Tongue (tissue), 2 donors: ENCODE measurements around the gene SMCO3. TPM values are rescaled to one million over a fixed set of nuclear protein-coding genes. Genes with fewer than 3 reads are reported as not detected.

Source experiments
- DNase-seq: peaks from one replicate; pipeline ENCODE4 v3.0.0-alpha.2; 2015
- total RNA-seq: library from RNA; depleted of rRNA; stranded (reverse); fragments of >200 nt; gene quantifications from one replicate; pipeline ENCODE4 v1.2.3, GENCODE V29; 2014

Gene SMCO3
- total RNA-seq, 1 donor from 2014 or later: 0.51 TPM

GRCh38 chr12:14827043-14827442 is 13.1 kb upstream of the SMCO3 start:
- no peak for DNase-seq

DNA sequence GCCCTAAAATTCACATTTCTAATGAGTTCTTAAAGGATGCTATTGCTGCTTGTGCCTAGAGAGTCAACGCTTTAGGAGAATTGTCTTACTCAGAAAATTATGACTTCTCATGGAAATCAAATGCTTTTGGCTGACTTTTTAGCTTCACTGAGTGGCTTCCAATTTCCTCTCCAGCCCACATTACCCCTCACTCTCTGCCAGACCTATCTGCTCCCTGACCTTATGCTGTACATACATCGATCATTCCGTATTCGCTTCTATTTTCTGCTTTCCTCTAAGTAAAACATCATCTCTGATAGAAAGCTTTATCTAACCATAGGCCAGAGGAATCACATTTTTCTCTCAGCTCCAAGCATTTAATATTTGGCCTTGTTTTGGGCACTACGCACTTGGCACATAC is 12.5 kb upstream of the SMCO3 start:
- no peak for DNase-seq

DNA sequence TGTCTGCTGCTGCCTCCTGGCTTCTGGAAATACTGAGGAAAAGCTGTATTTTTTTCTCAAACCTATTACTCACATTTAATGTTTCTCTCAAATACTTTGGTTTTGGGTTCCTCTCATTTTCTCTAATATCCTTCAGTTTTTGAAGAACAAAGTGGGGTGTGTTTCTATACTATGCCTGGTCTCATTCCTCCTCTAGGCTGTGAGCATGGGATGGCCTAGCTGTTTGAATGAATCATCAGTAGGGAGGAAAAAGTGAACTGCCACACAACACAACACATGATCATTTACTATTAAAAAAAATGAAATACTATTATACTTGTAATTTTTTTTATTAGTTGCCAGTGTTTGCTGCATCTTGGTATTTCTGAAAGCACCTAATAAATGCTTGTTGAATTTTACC is 11.3 kb upstream of the SMCO3 start:
- no peak for DNase-seq

- no peak for DNase-seq
Measured at GRCh38 chr12:14824012-14824634, 10.1 kb upstream of the SMCO3 start.

DNA sequence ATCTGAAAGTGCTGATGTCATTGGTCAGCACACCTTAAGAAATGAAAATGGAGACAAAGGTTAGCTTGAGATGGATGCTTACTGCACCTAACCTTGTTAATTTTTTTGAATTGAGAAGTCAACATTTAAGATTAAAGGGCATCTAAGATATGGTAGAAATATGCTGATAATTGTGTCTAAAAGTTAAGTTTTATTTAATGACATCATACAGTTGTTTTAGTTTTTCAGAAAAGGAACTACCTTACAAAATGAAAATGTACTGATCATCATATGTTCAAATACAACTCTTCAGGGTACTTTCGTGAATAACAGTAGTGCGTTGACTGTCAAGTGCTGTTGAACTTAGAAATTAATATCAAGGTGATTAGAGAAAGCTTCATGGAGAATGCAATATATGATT is 2.5 kb downstream of the SMCO3 start:
- DNase-seq: no peak

GRCh38 chr12:14810953-14811483 is 3.0 kb downstream of the SMCO3 start:
- no peak for DNase-seq

GRCh38 chr12:14810167-14810952 is 3.6 kb downstream of the SMCO3 start:
- DNase-seq: no peak

GRCh38 chr12:14803830-14804160 is 10.2 kb downstream of the SMCO3 start:
- no peak for DNase-seq

DNA sequence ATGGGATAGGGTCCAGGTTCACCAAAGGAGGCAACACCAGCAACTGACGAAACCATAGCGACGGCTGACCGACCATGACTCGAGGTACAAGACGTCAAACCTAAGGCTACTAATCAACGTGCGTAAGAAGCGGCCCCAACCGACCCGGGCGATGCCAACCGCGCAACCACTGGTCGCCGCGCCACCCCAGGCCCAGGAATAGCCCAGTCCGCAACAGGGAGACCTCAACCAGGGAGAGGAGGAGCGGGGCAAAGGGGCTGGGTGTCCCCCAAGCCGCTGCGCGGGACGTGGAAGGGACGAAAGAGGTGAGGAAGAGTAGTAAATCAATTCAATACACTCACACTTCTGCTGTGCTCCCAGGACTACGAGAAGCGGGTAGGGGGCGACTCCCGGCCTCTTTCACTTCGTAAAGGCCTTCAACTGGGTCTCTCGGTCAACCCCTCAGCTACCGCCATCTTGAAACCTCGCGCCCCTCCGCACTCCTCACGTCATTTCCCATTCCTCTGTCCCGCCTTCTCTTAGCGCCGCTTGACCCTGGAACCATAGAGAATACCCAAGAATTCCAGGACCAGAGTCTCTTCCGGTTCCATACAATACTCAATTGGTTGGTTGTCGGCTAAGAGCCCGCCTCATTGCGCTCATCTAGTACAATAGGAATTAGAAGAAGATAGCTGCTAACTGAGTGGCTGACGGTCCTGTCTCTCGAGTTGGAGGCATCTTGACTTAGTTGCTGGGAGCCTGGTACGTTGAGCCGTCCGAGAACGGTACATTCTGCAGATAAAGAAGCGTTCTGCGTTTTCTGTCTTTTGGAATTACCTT is 10.8 kb downstream of the SMCO3 start, which contains the start of the genes C12orf60 and WBP11:
Gene C12orf60, plus strand, starts transcription at position 660 of the 819 bp plus-strand sequence. CDS start 19,266 bp downstream, outside the sequence.
Gene WBP11, minus strand, starts transcription at position 468 of the 819 bp plus-strand sequence. CDS start 2,095 bp downstream, outside the sequence.
- peak; percentile 99 for DNase-seq

GRCh38 chr12:14802721-14803010 is 11.3 kb downstream of the SMCO3 start:
- DNase-seq: no peak

- DNase-seq: peak; percentile 51
Measured at GRCh38 chr12:14802247-14802646, 11.7 kb downstream of the SMCO3 start.

- DNase-seq: no peak
Measured at GRCh38 chr12:14795028-14795448, 18.9 kb downstream of the SMCO3 start.

DNA sequence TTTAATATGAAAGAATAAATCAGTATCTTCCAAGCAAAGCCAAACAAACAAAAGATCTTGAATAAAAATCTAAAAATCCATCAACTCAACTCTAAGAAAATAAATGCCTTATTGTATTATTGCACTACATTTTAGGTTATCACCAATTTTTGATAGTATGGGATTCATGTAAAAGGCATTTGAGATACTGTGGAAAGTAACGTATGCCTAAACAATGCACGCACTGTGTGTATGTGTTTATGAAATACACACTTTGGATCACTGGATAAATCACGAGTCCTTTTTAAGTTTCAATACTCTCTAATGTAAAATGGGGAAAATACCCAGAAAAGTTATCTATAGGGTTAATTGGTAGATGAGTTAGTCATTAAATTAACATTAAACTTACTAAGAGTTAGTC is 28.4 kb downstream of the SMCO3 start:
- DNase-seq: no peak

DNA sequence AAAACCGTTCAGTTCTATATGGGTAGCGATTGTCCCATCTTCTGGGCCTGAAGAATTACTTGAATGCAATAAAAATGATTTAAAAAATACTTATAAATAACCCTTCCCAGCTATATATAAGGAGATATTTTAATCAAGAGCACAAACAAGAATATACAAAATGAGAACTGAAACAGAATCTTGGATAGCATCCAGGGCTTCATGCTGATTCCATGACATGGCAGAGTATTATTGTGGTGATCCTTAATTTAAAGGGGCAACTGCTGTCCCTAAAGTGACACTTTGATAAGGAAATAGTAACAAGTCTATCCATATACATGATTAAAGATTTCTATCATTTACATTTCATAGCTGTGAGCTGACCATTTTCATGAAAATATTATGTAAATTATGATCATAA is 29.5 kb downstream of the SMCO3 start:
- DNase-seq: no peak

DNA sequence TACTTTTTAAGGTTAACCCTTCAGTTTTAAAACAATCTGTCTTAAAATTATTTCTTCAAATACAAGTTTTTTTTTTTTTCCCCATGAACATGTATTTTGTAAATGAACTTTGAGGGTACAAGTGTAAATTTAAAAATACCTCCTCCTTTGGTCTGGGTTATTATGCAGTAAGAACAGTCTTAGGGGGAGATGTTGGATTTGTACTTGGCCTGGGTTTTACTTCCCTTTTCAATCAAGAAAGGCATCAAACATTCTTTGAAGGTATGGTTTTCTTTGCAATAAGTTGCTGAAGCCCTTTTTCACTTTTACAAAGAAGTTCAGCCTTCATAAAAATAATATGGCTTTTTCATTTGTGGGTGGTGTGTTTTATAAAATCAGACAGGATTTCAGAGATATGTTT is 31.2 kb downstream of the SMCO3 start:
- no peak for DNase-seq

- no peak for DNase-seq
Measured at GRCh38 chr12:14781563-14781962, 32.4 kb downstream of the SMCO3 start.

GRCh38 chr12:14780859-14781258 is 33.1 kb downstream of the SMCO3 start:
- no peak for DNase-seq

DNA sequence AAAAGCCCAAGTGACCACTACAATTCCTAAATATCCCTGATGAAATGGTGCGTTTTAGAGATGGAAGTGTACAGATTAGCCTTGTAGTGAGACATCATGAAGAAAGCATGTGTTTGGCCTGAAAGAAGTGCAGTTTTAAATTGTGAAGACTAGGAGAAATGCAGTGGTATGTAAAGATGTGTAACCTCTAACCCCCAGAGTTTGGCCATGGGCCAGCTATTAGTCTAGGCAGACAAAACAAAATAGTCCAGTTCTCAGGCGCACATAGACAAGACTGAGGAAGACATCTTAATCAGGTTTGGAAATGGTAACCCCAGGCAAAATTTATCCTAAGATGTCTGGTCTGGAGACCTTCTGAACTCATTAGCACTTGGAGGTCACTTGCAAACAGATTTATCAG is 34.1 kb downstream of the SMCO3 start:
- DNase-seq: no peak

GRCh38 chr12:14777271-14777670 is 36.7 kb downstream of the SMCO3 start:
- DNase-seq: no peak

GRCh38 chr12:14776236-14776961 is 37.6 kb downstream of the SMCO3 start:
- DNase-seq: no peak

GRCh38 chr12:14775636-14775980 is 38.4 kb downstream of the SMCO3 start:
- no peak for DNase-seq

DNA sequence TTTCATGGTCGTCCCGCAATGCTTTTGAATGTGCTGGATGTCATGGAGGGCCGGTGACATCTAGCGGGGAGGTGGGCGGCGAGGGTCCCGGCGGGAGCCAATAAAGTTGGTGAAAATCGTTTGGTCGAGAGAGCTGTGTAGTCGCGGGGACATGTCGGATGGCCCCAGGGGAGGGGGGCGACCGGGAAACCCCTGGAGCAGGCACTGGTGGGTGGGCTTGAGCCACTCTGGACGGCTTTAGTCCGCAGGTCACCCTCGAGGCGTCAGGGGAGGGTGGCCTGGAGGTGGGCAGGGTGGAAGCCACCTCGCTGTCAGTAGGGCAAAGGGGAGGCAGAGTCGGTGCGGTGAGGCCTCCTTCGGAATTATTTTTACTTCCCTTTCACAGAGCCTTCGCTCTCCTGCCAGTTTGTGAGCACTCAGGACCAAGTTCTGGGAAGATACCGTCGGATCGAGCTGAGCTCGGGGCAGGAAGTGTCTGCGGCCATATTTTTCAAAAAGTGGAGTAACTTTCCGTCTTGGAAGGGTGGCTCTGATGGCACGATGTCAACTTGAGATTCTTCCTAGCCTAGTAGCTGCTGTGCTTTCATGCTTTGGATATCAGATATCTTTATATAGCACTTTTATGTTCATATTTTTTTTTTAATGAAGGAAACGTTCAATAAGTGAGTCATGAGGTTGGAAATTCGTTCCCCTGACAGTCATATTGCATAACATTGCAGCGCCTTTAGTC is 38.9 kb downstream of the SMCO3 start:
- DNase-seq: peak; percentile 61
